Upper lobe of left lung (tissue), 6 donors: ENCODE results near the gene SGMS1. TPM values are rescaled to one million over a fixed set of nuclear protein-coding genes. Genes with fewer than 3 reads are reported as not detected.

ENCODE experiments used
- ATAC-seq, 2 donors: fragments of 200-7000 bp; cut with Tn5 transposase; one replicate each; pipeline ENCODE4 v1.9.1; 2022; ENCODE audit warnings: mild to moderate bottlenecking in 2 of 2, moderate library complexity in 2 of 2; ENCODE audit not compliant: low FRiP score in 2 of 2
- DNase-seq, 2 donors: peaks; one replicate each; pipeline ENCODE4 v3.0.0-alpha.2; 2019 to 2020
- H3K27ac ChIP-seq, 4 donors: fragments of 200-600 bp; sonication (generic); one replicate each; pipeline ENCODE4 v1.5.1; 2016 to 2019
- H3K27me3 ChIP-seq, 4 donors: fragments of 200-600 bp; sonication (generic); one replicate each; pipeline ENCODE4 v1.5.1; 2017 to 2019
- H3K36me3 ChIP-seq, 4 donors: fragments of 200-600 bp; sonication (generic); one replicate each; pipeline ENCODE4 v1.5.1; 2016 to 2019
- H3K4me1 ChIP-seq, 4 donors: fragments of 200-600 bp; sonication (generic); one replicate each; pipeline ENCODE4 v1.5.1; 2018 to 2019
- H3K4me3 ChIP-seq, 4 donors: fragments of 200-600 bp; sonication (generic); one replicate each; pipeline ENCODE4 v1.5.1; 2017 to 2019; ENCODE audit warnings: mild to moderate bottlenecking in 2 of 4, moderate library complexity in 1 of 4
- H3K9me3 ChIP-seq, 4 donors: fragments of 200-600 bp; sonication (generic); one replicate each; pipeline ENCODE4 v1.5.1; 2018 to 2019
- CTCF ChIP-seq, 6 experiments: fragments of 450-650 bp in 4 of 6; fragments of 200-600 bp in 2 of 6; sonication (generic) in 2 of 6; IDR thresholded peaks; one replicate each; pipeline ENCODE4 v1.5.1; 2016 to 2019; ENCODE audit warnings: antibody characterized with exemption in 6 of 6
- EP300 ChIP-seq, 4 donors: sonication (generic); formaldehyde crosslinking; IDR thresholded peaks; one replicate each; pipeline ENCODE4 v1.5.1; 2017; ENCODE audit warnings: antibody characterized with exemption in 4 of 4, control low read depth in 2 of 4
- POLR2A ChIP-seq, 4 donors: fragments of 450-650 bp; IDR thresholded peaks; one replicate each; pipeline ENCODE4 v1.5.1; 2016 to 2017; ENCODE audit warnings: antibody characterized with exemption in 4 of 4, mild to moderate bottlenecking in 2 of 4
- POLR2AphosphoS5 ChIP-seq, 2 donors: sonication (generic); formaldehyde crosslinking; IDR thresholded peaks; one replicate each; pipeline ENCODE4 v1.5.1; 2017; ENCODE audit warnings: antibody characterized with exemption in 2 of 2
- WGBS, 2 donors: methylation state at CpG; one replicate each; pipeline ENCODE4 v1.1.5; 2017 to 2018; 5-methylcytosine and 5-hydroxymethylcytosine counted together
- total RNA-seq, 6 donors: library from RNA; depleted of rRNA in 4 of 6; stranded (reverse); fragments of >200 nt in 4 of 6; gene quantifications; one replicate each; pipeline versions ENCODE4 v1.1.0 to v1.2.1, GENCODE V29; 2016 to 2021
- donor health status: DM: no; HTN: no; CAD: no; lungs with moderate emphysema.
- donor health status: DM: no; HTN: yes; CAD: no; lungs with severe emphysema.

Gene SGMS1
- total RNA-seq, 6 donors from 2014 or later: 66.7 to 230 (median 173) TPM

- Histone ChIP-seq H3K27me3 (no peaks in the 10 kb centered on the region), H3K27ac (no peak overlapping the region), H3K9me3 (no peaks in the 10 kb centered on the region), H3K4me1 (peaks cover 0 to 10% (median 1%) of the 10 kb centered on the region in 4 donors), H3K36me3 (no peaks in the 10 kb centered on the region), H3K4me3 (no peak overlapping the region)
- DNase-seq: peak in 1 of 2 donors; percentile 15
- TF ChIP-seq POLR2AphosphoS5 (IDR thresholded peaks at IDR 0.05) (no peak), CTCF (IDR thresholded peaks at IDR 0.05) (no peak), EP300 (IDR thresholded peaks at IDR 0.05) (no peak), POLR2A (IDR thresholded peaks at IDR 0.05) (no peak)
- ATAC-seq: peak in 1 of 2 donors; percentile 31
- 93 to 94% methylated on average over 3 to 5 of the region's 5 CpGs for WGBS, 2 donors
These were observed 34.4 kb upstream of the SGMS1 start for GRCh38 chr10:50658165-50658564.

DNA sequence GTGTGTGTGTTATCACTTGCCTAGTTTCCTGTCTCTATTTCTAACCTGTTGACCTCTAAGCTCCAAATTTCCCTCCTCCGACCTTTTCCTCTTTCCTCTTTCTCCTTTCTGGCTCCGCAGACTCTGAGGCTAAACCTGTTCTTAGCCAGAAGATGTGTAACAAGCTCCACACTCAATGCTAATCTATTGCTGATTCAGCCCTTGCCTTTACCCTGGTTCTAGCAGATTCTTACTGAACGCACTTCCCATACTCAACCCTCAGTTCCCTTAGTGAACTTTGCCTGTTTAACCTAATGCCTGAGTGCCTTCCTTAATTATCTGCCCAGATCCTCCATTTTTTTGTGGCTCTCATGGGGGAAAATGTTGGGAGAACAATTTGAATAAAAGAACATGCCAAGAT is 30.0 kb upstream of the SGMS1 start:
- DNase-seq: no peak
- TF ChIP-seq EP300 (IDR thresholded peaks at IDR 0.05): no peak
- TF ChIP-seq CTCF (IDR thresholded peaks at IDR 0.05): no peak
- no peak for TF ChIP-seq POLR2A (IDR thresholded peaks at IDR 0.05)
- TF ChIP-seq POLR2AphosphoS5 (IDR thresholded peaks at IDR 0.05): no peak
- 31 to 43% methylated on average over 3 of the region's 3 CpGs for WGBS, 2 donors
- ATAC-seq: peak in 1 of 2 donors; percentile 50
- Histone ChIP-seq H3K4me1 (peaks cover 0 to 14% (median 1%) of the 10 kb centered on the region in 4 donors), H3K36me3 (no peaks in the 10 kb centered on the region), H3K27ac (peak overlapping the region in 1 of 4 donors; percentile 0), H3K4me3 (no peak overlapping the region), H3K27me3 (no peaks in the 10 kb centered on the region), H3K9me3 (no peaks in the 10 kb centered on the region)

- H3K4me3 ChIP-seq: no peak overlapping the region
- peak in 1 of 2 donors; percentile 66 for ATAC-seq
These were observed 29.4 kb upstream of the SGMS1 start for GRCh38 chr10:50653142-50653541.

DNA sequence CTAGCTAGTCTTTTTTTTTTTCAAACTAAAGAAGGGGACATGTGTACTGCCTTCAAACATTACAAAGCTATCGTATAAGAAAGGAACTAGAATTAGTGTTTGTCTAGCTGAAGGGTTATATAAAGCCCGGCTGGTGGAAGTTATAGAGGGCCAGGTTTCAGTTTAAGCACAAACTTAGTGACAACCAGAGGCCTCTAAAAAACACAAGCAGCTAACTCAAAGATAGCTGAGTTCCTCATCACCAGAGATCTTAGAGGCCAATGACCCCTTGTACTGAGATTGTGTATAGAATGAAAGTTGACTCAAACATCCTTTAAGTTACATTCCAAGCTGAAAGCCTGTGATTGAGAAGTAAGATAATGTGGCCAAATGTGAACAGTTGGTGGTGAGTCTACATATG is 28.1 kb upstream of the SGMS1 start:
- TF ChIP-seq CTCF (IDR thresholded peaks at IDR 0.05): no peak
- no peak for TF ChIP-seq POLR2AphosphoS5 (IDR thresholded peaks at IDR 0.05)
- TF ChIP-seq POLR2A (IDR thresholded peaks at IDR 0.05): no peak
- TF ChIP-seq EP300 (IDR thresholded peaks at IDR 0.05): no peak

More at GRCh38 chr10:50653142-50653541, 29.4 kb upstream of the SGMS1 start:
- TF ChIP-seq POLR2A (IDR thresholded peaks at IDR 0.05): no peak
- TF ChIP-seq CTCF (IDR thresholded peaks at IDR 0.05): peak; percentile 19 to 52 (median 40)
- TF ChIP-seq EP300 (IDR thresholded peaks at IDR 0.05): no peak
- TF ChIP-seq POLR2AphosphoS5 (IDR thresholded peaks at IDR 0.05): no peak
- Histone ChIP-seq H3K4me1 (peaks cover 0 to 14% (median 1%) of the 10 kb centered on the region in 4 donors), H3K27ac (no peak overlapping the region), H3K36me3 (no peaks in the 10 kb centered on the region), H3K27me3 (no peaks in the 10 kb centered on the region), H3K9me3 (no peaks in the 10 kb centered on the region)
- 0 to 4% methylated on average over 3 of the region's 3 CpGs for WGBS, 2 donors
- no peak for DNase-seq

GRCh38 chr10:50650481-50650880 is 26.7 kb upstream of the SGMS1 start:
- Histone ChIP-seq H3K36me3 (no peaks in the 10 kb centered on the region), H3K27ac (no peak overlapping the region), H3K27me3 (no peaks in the 10 kb centered on the region), H3K4me1 (peaks cover 0 to 14% (median 1%) of the 10 kb centered on the region in 4 donors), H3K4me3 (no peak overlapping the region), H3K9me3 (no peaks in the 10 kb centered on the region)
- WGBS, 2 donors: 94 to 96% methylated on average over 3 of the region's 3 CpGs
- DNase-seq: no peak
- TF ChIP-seq CTCF (IDR thresholded peaks at IDR 0.05) (no peak), EP300 (IDR thresholded peaks at IDR 0.05) (no peak), POLR2AphosphoS5 (IDR thresholded peaks at IDR 0.05) (no peak), POLR2A (IDR thresholded peaks at IDR 0.05) (no peak)
- ATAC-seq: peak in 1 of 2 donors; percentile 34

More for the DNA sequence above, 28.1 kb upstream of the SGMS1 start:
- no peaks in the 10 kb centered on the region for H3K9me3 ChIP-seq
- no peaks in the 10 kb centered on the region for H3K36me3 ChIP-seq
- no peak for ATAC-seq
- H3K4me1 ChIP-seq: peaks cover 0 to 14% (median 1%) of the 10 kb centered on the region in 4 donors
- no peak overlapping the region for H3K4me3 ChIP-seq
- 71 to 86% methylated on average over 2 of the region's 2 CpGs for WGBS, 2 donors
- H3K27me3 ChIP-seq: no peaks in the 10 kb centered on the region
- no peak overlapping the region for H3K27ac ChIP-seq
- no peak for DNase-seq
